Umbilical cord (tissue), 2 donors: ENCODE results near the gene PLCB4. TPM values are rescaled to one million over a fixed set of nuclear protein-coding genes. Genes with fewer than 3 reads are reported as not detected.
"Not testable (repeated sequence)": the region's sequence is repeated elsewhere in the genome, so short reads cannot be mapped to it uniquely, and the experiment has no call there.

Experiments used
- DNase-seq: peaks from one replicate; pipeline ENCODE4 v3.0.0-alpha.2; 2015; ENCODE audit warnings: low spot score
- total RNA-seq: library from RNA; depleted of rRNA; stranded (reverse); fragments of >200 nt; gene quantifications from one replicate; pipeline ENCODE4 v1.2.3, GENCODE V29; 2014; ENCODE audit warnings: low replicate concordance; ENCODE audit not compliant: insufficient read depth

PLCB4 gene
- total RNA-seq, 1 donor from 2014 or later = 7.2 TPM

GRCh38 chr20:9359561-9360308 lies 290.8 kb downstream of the PLCB4 start:
- DNase-seq = peak; percentile 72

GRCh38 chr20:9360431-9360830 lies 291.5 kb downstream of the PLCB4 start:
- no peak for DNase-seq

- DNase-seq = no peak
Measured at GRCh38 chr20:9363673-9364072, 294.8 kb downstream of the PLCB4 start.

- DNase-seq = no peak
Measured at GRCh38 chr20:9367328-9367727, 298.4 kb downstream of the PLCB4 start.

- DNase-seq = no peak
Measured at GRCh38 chr20:9367746-9368145, 298.9 kb downstream of the PLCB4 start.

- no peak for DNase-seq
Measured at GRCh38 chr20:9368893-9369292, 300.0 kb downstream of the PLCB4 start.

- DNase-seq = no peak
Measured at GRCh38 chr20:9369557-9369956, 300.7 kb downstream of the PLCB4 start.

GRCh38 chr20:9374072-9374471 lies 305.2 kb downstream of the PLCB4 start:
- no peak for DNase-seq

- DNase-seq = peak; percentile 9
Measured at GRCh38 chr20:9374480-9374879, 305.6 kb downstream of the PLCB4 start.

GRCh38 chr20:9375221-9375681 lies 306.4 kb downstream of the PLCB4 start:
- DNase-seq = no peak

GRCh38 chr20:9377007-9377406 lies 308.1 kb downstream of the PLCB4 start:
- DNase-seq = no peak

GRCh38 chr20:9385345-9386310 lies 316.7 kb downstream of the PLCB4 start:
- DNase-seq = not testable (repeated sequence)

- no peak for DNase-seq
Measured at GRCh38 chr20:9388160-9388812, 319.4 kb downstream of the PLCB4 start.

GRCh38 chr20:9388813-9389161 lies 319.9 kb downstream of the PLCB4 start:
- peak; percentile 31 for DNase-seq

GRCh38 chr20:9389346-9389745 lies 320.5 kb downstream of the PLCB4 start:
- DNase-seq = no peak

- no peak for DNase-seq
Measured at GRCh38 chr20:9390441-9390840, 321.6 kb downstream of the PLCB4 start.

- DNase-seq = peak; percentile 72
Measured at GRCh38 chr20:9392892-9393857, 324.3 kb downstream of the PLCB4 start.

- no peak for DNase-seq
Measured at GRCh38 chr20:9395971-9396370, 327.1 kb downstream of the PLCB4 start.

GRCh38 chr20:9397928-9398327 lies 329.0 kb downstream of the PLCB4 start:
- peak; percentile 37 for DNase-seq

- no peak for DNase-seq
Measured at GRCh38 chr20:9398882-9399281, 330.0 kb downstream of the PLCB4 start.

- no peak for DNase-seq
Measured at GRCh38 chr20:9399322-9399721, 330.4 kb downstream of the PLCB4 start.
